ENCODE results near the gene ARGLU1.

- TF ChIP-seq CTCF (optimal IDR thresholded peaks at IDR 0.05 in 1 of 3, IDR thresholded peaks at IDR 0.05 in 1 of 3, conservative IDR thresholded peaks at IDR 0.05 in 1 of 3; ENCODE audit: extremely low read depth in 1 of 3, insufficient read depth in 2 of 3, low read length in 3 of 3) = no peak
- no peak for TF ChIP-seq EZH2 (IDR thresholded peaks at IDR 0.05; ENCODE audit: low read length)
These were observed 9.4 kb downstream of the ARGLU1 start for GRCh38 chr13:106558527-106558926.
